GM12878 (cell line): ENCODE measurements around the gene SLC15A4. TPM values are rescaled to one million over a fixed set of nuclear protein-coding genes. Genes with fewer than 3 reads are reported as not detected.
A peak's percentile ranks its signal among the peaks of the same experiment; 100 is the strongest.

Source experiments
- ASH2L ChIP-seq: fragments of 300-600, 200-600 bp; sonication (generic); IDR thresholded peaks from 2 replicates; pipeline ENCODE4 v1.6.1; 2017; ENCODE audit warnings: low read depth, mild to moderate bottlenecking, borderline replicate concordance
- BHLHE40 ChIP-seq, 2 experiments: fragments of 450-650 bp in 1 of 2; IDR thresholded peaks; 2 replicates each; pipeline ENCODE4 v1.6.1; 2011 to 2017; ENCODE audit warnings: low read depth in 2 of 2, borderline replicate concordance in 1 of 2, improper control_type of control experiment in 1 of 2, low read length in 1 of 2, mild to moderate bottlenecking in 1 of 2
- BRCA1 ChIP-seq: IDR thresholded peaks from 2 replicates; pipeline ENCODE4 v1.6.1; 2011; ENCODE audit warnings: low read depth, low read length, improper control_type of control experiment
- CBFB ChIP-seq: IDR thresholded peaks from 2 replicates; pipeline ENCODE4 v1.6.1; 2016; ENCODE audit warnings: antibody characterized with exemption, low read depth
- CBX3 ChIP-seq: fragments of 200-600 bp; sonication (generic); IDR thresholded peaks from 2 replicates; pipeline ENCODE4 v1.6.1; 2016; ENCODE audit warnings: low read depth, borderline replicate concordance
- KAT2A ChIP-seq: conservative IDR thresholded peaks from 2 replicates; pipeline ENCODE4 v1.6.1; 2011; ENCODE audit warnings: low read depth, low read length; ENCODE audit not compliant: control insufficient read depth
- MYB ChIP-seq: fragments of 150-350 bp; IDR thresholded peaks from 2 replicates; pipeline ENCODE4 v1.6.1; 2014; ENCODE audit warnings: mild to moderate bottlenecking, low read depth, low read length, borderline replicate concordance
- MYC ChIP-seq: IDR thresholded peaks from 2 replicates; pipeline ENCODE4 v1.6.1; 2011; ENCODE audit warnings: mild to moderate bottlenecking, low read length, moderate library complexity, inconsistent platforms; ENCODE audit not compliant: insufficient read depth, insufficient replicate concordance, insufficient read length, severe bottlenecking
- NFIC ChIP-seq: IDR thresholded peaks from 2 replicates; pipeline ENCODE4 v1.6.1; 2012; ENCODE audit warnings: low read depth, mild to moderate bottlenecking, inconsistent platforms, low read length, moderate library complexity
- POLR2AphosphoS5 ChIP-seq: IDR thresholded peaks from 2 replicates; pipeline ENCODE4 v1.6.1; 2011; ENCODE audit warnings: mild to moderate bottlenecking, low read length, inconsistent platforms
- RAD21 ChIP-seq: IDR thresholded peaks from 2 replicates; pipeline ENCODE4 v1.6.1; 2011; ENCODE audit warnings: mild to moderate bottlenecking, low read depth, low read length, moderate library complexity; ENCODE audit not compliant: insufficient read depth
- SMAD1 ChIP-seq: fragments of 450-650 bp; IDR thresholded peaks from 2 replicates; pipeline ENCODE4 v1.6.1; 2018; ENCODE audit warnings: mild to moderate bottlenecking, low read depth; ENCODE audit not compliant: partially characterized antibody
- WRNIP1 ChIP-seq: IDR thresholded peaks from 2 replicates; pipeline ENCODE4 v1.6.1; 2011; ENCODE audit warnings: low read depth, low read length, improper control_type of control experiment, borderline replicate concordance
- YY1 ChIP-seq: IDR thresholded peaks from 2 replicates; pipeline ENCODE4 v1.6.1; 2011; ENCODE audit warnings: low read depth, mild to moderate bottlenecking, low read length
- ZNF274 ChIP-seq: IDR thresholded peaks from one replicate; pipeline ENCODE4 v1.8.0; 2011; ENCODE audit not compliant: insufficient read length, insufficient read depth
- polyA plus RNA-seq, 11 experiments: library from polyadenylated mRNA; depleted of rRNA in 4 of 11; unstranded in 6 of 11; stranded (reverse) in 5 of 11; fragments of >200 nt; fragmentation: Nextera tagmentation in 4 of 11; fragmentation: Illumina TruSeq in 1 of 11; extraction: Ambion mirVana in 4 of 11; extraction: Trizol in 1 of 11; gene quantifications; 1 replicate in 1 of 11; 2 replicates in 10 of 11; pipeline versions ENCODE4 v1.2.1 to v1.2.3, GENCODE V29; 2011 to 2016; ENCODE audit warnings: inconsistent platforms in 2 of 11, missing spikeins in 2 of 11, low read depth in 1 of 11
- total RNA-seq, 4 experiments: library from RNA; depleted of rRNA in 3 of 4; stranded (reverse); fragments of >200 nt in 3 of 4; fragmentation: Illumina TruSeq in 1 of 4; extraction: Trizol in 1 of 4; gene quantifications; 2 replicates each; pipeline versions ENCODE4 v1.2.1 to v1.2.3, GENCODE V29; 2013 to 2021
- TF ChIP-seq, protein P1 (sequence below): fragments of 450-650 bp; IDR thresholded peaks from 2 replicates; pipeline ENCODE4 v1.6.1; 2017; ENCODE audit warnings: antibody characterized with exemption, mild to moderate bottlenecking, moderate library complexity
- TF ChIP-seq, protein P2 (sequence below): fragments of 450-650 bp; IDR thresholded peaks from 2 replicates; pipeline ENCODE4 v1.6.1; 2018; ENCODE audit warnings: borderline replicate concordance, mild to moderate bottlenecking; ENCODE audit not compliant: partially characterized antibody
- TF ChIP-seq, protein P3 (sequence below): IDR thresholded peaks from 2 replicates; pipeline ENCODE4 v1.6.1; 2011; ENCODE audit warnings: borderline replicate concordance, low read depth, mild to moderate bottlenecking, moderate library complexity, mixed read lengths, low read length; ENCODE audit not compliant: insufficient read depth; ENCODE audit errors: extremely low read length

Gene SLC15A4
- total and polyA plus RNA-seq, 10 of the 15 experiments (the other 5 are each of a cell fraction or from before 2014, with no cell fraction given): 12.7 to 257 (median 36.6) TPM

DNA sequence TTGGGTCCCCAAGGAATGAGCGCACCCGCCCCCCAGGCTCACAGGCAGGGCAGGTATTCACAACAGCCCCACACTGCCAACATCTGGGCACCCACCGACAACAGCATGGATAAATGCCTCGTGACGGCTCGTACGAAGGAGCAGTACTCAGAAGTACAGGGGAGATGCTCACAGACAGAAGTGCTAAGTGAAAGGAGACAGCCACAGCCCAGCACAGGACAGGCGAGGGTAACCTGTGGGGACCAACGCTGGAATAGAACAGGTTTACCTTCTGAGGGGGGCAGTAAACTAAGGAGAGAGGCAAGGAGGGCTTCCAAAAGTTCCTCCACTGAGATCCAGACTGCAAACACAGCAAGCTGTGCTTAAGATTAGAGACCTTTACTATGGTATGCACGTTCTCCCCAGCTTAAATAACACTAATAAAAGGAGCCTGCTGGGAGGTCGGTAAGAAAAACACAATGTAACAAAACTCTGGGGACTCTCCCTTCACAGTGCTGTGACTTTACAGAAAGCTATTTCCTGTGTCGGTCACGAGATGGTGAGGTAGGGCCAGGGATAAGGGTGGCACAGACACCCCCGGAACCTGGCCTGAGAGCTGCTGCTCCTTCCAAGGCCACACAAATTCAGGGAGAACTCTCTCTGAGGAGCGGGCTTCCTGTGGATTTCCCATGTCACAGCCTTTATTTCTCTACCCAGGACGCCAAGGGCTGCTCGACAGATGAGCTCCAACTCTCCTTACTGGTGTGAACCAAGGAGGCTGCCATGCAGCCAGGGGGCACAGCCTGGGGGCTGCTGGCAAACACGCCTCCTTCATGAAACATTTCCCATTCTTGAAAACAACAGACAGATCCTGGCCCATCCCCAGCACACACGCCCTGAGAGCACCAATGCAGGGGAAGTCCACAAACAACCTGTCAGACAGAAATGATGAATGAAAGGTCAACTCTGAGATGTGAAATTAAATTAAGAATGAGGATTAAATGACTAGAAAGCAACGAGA, 26.3 kb downstream of the SLC15A4 start (continued):
- no peak for TF ChIP-seq ZNF274
- no peak for TF ChIP-seq KAT2A
- peak; percentile 80 for TF ChIP-seq POLR2AphosphoS5
- no peak for TF ChIP-seq ASH2L
- TF ChIP-seq BHLHE40 (IDR thresholded peaks at IDR 0.05; ENCODE audit: borderline replicate concordance in 1 of 2, low read depth in 2 of 2, low read length in 1 of 2): peak; percentile 94
- no peak for TF ChIP-seq WRNIP1
- TF ChIP-seq YY1: no peak
- no peak for TF ChIP-seq MYB
- TF ChIP-seq, protein P1, sequence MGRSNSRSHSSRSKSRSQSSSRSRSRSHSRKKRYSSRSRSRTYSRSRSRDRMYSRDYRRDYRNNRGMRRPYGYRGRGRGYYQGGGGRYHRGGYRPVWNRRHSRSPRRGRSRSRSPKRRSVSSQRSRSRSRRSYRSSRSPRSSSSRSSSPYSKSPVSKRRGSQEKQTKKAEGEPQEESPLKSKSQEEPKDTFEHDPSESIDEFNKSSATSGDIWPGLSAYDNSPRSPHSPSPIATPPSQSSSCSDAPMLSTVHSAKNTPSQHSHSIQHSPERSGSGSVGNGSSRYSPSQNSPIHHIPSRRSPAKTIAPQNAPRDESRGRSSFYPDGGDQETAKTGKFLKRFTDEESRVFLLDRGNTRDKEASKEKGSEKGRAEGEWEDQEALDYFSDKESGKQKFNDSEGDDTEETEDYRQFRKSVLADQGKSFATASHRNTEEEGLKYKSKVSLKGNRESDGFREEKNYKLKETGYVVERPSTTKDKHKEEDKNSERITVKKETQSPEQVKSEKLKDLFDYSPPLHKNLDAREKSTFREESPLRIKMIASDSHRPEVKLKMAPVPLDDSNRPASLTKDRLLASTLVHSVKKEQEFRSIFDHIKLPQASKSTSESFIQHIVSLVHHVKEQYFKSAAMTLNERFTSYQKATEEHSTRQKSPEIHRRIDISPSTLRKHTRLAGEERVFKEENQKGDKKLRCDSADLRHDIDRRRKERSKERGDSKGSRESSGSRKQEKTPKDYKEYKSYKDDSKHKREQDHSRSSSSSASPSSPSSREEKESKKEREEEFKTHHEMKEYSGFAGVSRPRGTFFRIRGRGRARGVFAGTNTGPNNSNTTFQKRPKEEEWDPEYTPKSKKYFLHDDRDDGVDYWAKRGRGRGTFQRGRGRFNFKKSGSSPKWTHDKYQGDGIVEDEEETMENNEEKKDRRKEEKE: no peak
- peak; percentile 29; the same call in 1 of the 2 replicates for TF ChIP-seq RAD21
- TF ChIP-seq SMAD1: no peak
- no peak for TF ChIP-seq CBFB
- TF ChIP-seq NFIC: peak; percentile 57; the same call in 1 of the 2 replicates
- no peak for TF ChIP-seq CBX3
- TF ChIP-seq, protein P2, sequence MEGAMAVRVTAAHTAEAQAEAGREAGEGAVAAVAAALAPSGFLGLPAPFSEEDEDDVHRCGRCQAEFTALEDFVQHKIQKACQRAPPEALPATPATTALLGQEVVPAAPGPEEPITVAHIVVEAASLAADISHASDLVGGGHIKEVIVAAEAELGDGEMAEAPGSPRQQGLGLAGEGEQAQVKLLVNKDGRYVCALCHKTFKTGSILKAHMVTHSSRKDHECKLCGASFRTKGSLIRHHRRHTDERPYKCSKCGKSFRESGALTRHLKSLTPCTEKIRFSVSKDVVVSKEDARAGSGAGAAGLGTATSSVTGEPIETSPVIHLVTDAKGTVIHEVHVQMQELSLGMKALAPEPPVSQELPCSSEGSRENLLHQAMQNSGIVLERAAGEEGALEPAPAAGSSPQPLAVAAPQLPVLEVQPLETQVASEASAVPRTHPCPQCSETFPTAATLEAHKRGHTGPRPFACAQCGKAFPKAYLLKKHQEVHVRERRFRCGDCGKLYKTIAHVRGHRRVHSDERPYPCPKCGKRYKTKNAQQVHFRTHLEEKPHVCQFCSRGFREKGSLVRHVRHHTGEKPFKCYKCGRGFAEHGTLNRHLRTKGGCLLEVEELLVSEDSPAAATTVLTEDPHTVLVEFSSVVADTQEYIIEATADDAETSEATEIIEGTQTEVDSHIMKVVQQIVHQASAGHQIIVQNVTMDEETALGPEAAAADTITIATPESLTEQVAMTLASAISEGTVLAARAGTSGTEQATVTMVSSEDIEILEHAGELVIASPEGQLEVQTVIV: peak; percentile 13
- TF ChIP-seq, protein P3, sequence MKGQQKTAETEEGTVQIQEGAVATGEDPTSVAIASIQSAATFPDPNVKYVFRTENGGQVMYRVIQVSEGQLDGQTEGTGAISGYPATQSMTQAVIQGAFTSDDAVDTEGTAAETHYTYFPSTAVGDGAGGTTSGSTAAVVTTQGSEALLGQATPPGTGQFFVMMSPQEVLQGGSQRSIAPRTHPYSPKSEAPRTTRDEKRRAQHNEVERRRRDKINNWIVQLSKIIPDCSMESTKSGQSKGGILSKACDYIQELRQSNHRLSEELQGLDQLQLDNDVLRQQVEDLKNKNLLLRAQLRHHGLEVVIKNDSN: no peak
- no peak for TF ChIP-seq MYC
- no peak for TF ChIP-seq BRCA1
